GM23338 (cell line): ENCODE results near the gene ADAM8. TPM values are rescaled to one million over a fixed set of nuclear protein-coding genes. Genes with fewer than 3 reads are reported as not detected.

Experiments used
- ATAC-seq: fragments of 200-7000 bp; cut with Tn5 transposase; 3 replicates; pipeline ENCODE4 v1.9.1; 2020
- DNase-seq: peaks from one replicate; pipeline ENCODE4 v3.0.0-alpha.2; 2015; ENCODE audit warnings: low spot score
- H2AFZ ChIP-seq: fragments of 200-600 bp; sonication (generic); 2 replicates; pipeline ENCODE4 v1.8.0; 2016; ENCODE audit warnings: antibody characterized with exemption, mild to moderate bottlenecking, moderate library complexity
- H3F3A ChIP-seq: fragments of 200-600 bp; sonication (generic); replicated peaks from 2 replicates; pipeline ENCODE4 v1.8.0; 2017; ENCODE audit warnings: antibody characterized with exemption, mixed run types, low read depth
- H3K27ac ChIP-seq: fragments of 200-600 bp; sonication (generic); 2 replicates; pipeline ENCODE4 v1.6.1; 2016; ENCODE audit warnings: low read depth
- H3K27me3 ChIP-seq: fragments of 200-600 bp; sonication (generic); 2 replicates; pipeline ENCODE4 v1.8.0; 2016; ENCODE audit warnings: mild to moderate bottlenecking, mixed run types, moderate library complexity; ENCODE audit not compliant: insufficient read depth
- H3K36me3 ChIP-seq: fragments of 200-600 bp; sonication (generic); 2 replicates; pipeline ENCODE4 v1.8.0; 2016; ENCODE audit warnings: mild to moderate bottlenecking; ENCODE audit not compliant: insufficient read depth
- H3K4me1 ChIP-seq: fragments of 200-600 bp; sonication (generic); 2 replicates; pipeline ENCODE4 v1.8.0; 2016; ENCODE audit warnings: mild to moderate bottlenecking, moderate library complexity; ENCODE audit not compliant: insufficient read depth
- H3K4me2 ChIP-seq: fragments of 200-600 bp; sonication (generic); 2 replicates; pipeline ENCODE4 v1.7.1; 2017; ENCODE audit warnings: mixed run types
- H3K4me3 ChIP-seq: fragments of 200-600 bp; sonication (generic); 2 replicates; pipeline ENCODE4 v1.6.1; 2016; ENCODE audit warnings: mixed run types
- H3K79me2 ChIP-seq: fragments of 200-600 bp; sonication (generic); replicated peaks from 2 replicates; pipeline ENCODE4 v1.8.0; 2017; ENCODE audit warnings: mild to moderate bottlenecking; ENCODE audit not compliant: insufficient read depth
- H3K9me2 ChIP-seq: fragments of 200-600 bp; sonication (generic); 2 replicates; pipeline ENCODE4 v1.8.0; 2017; ENCODE audit not compliant: insufficient read depth
- H4K20me1 ChIP-seq: fragments of 200-600 bp; sonication (generic); replicated peaks from 2 replicates; pipeline ENCODE4 v1.8.0; 2017; ENCODE audit warnings: mild to moderate bottlenecking; ENCODE audit not compliant: insufficient read depth
- H3K27ac Mint-ChIP-seq: 2 replicates; pipeline ENCODE4 v1.8.0; 2020; ENCODE audit warnings: inconsistent platforms, mild to moderate bottlenecking, moderate library complexity, mixed read lengths
- H3K27me3 Mint-ChIP-seq: 3 replicates; pipeline ENCODE4 v1.8.0; 2022; ENCODE audit warnings: low read depth, mild to moderate bottlenecking, moderate library complexity, mixed read lengths, inconsistent platforms; ENCODE audit not compliant: insufficient read depth, poor library complexity
- H3K36me3 Mint-ChIP-seq: 3 replicates; pipeline ENCODE4 v1.8.0; 2021; ENCODE audit warnings: low read depth, mild to moderate bottlenecking, inconsistent platforms, moderate library complexity, mixed read lengths
- H3K4me1 Mint-ChIP-seq: 3 replicates; pipeline ENCODE4 v1.8.0; 2020; ENCODE audit warnings: mild to moderate bottlenecking, inconsistent platforms, mixed read lengths
- H3K4me3 Mint-ChIP-seq: 3 replicates; pipeline ENCODE4 v1.8.0; 2021; ENCODE audit warnings: moderate library complexity, mild to moderate bottlenecking, inconsistent platforms, mixed read lengths
- H3K9me3 Mint-ChIP-seq: 3 replicates; pipeline ENCODE4 v1.8.0; 2020; ENCODE audit warnings: moderate library complexity, mild to moderate bottlenecking, inconsistent platforms, mixed read lengths
- CTCF ChIP-seq, 2 experiments: fragments of 200-600 bp in 1 of 2; sonication (generic) in 1 of 2; conservative IDR thresholded peaks; 2 replicates each; pipeline versions ENCODE4 v1.5.1 to v1.6.1; 2016 to 2017; ENCODE audit warnings: antibody characterized with exemption in 2 of 2, low read depth in 2 of 2, mild to moderate bottlenecking in 2 of 2, moderate library complexity in 1 of 2
- EZH2 ChIP-seq: fragments of 200-600 bp; sonication (generic); IDR thresholded peaks from one replicate; pipeline ENCODE4 v1.8.0; 2017; ENCODE audit warnings: antibody characterized with exemption, mild to moderate bottlenecking, low read depth; ENCODE audit not compliant: unreplicated experiment
- NANOG ChIP-seq: IDR thresholded peaks from 2 replicates; pipeline ENCODE4 v1.6.1; 2016; ENCODE audit warnings: antibody characterized with exemption, borderline replicate concordance
- REST ChIP-seq: IDR thresholded peaks from one replicate; pipeline ENCODE4 v1.6.1; 2018; ENCODE audit warnings: antibody characterized with exemption; ENCODE audit not compliant: unreplicated experiment
- STAT1 ChIP-seq: IDR thresholded peaks from one replicate; pipeline ENCODE4 v1.6.1; 2016; ENCODE audit warnings: antibody characterized with exemption; ENCODE audit not compliant: unreplicated experiment
- ZNF114 ChIP-seq: fragments of 250-450 bp; sonication (Bioruptor Pico); IDR thresholded peaks from 2 replicates; pipeline ENCODE4 v1.5.0; 2020; ENCODE audit warnings: mild to moderate bottlenecking, moderate library complexity
- ZNF462 ChIP-seq: fragments of 250-450 bp; sonication (Bioruptor Pico); IDR thresholded peaks from 2 replicates; pipeline ENCODE4 v1.5.0; 2020; ENCODE audit warnings: mild to moderate bottlenecking, moderate library complexity
- polyA plus RNA-seq: library from polyadenylated mRNA; unstranded; fragments of >200 nt; fragmentation: Nextera tagmentation; extraction: Ambion mirVana; gene quantifications from 2 replicates; pipeline ENCODE4 v1.2.1, GENCODE V29; 2016
- total RNA-seq: library from RNA; depleted of rRNA; stranded (reverse); fragments of >200 nt; shearing (Covaris generic); gene quantifications from 2 replicates; pipeline ENCODE4 v1.2.3, GENCODE V29; 2014

ADAM8 gene
- total and polyA plus RNA-seq, 2 experiments from 2014 or later: 1.9 to 5.5 TPM

DNA sequence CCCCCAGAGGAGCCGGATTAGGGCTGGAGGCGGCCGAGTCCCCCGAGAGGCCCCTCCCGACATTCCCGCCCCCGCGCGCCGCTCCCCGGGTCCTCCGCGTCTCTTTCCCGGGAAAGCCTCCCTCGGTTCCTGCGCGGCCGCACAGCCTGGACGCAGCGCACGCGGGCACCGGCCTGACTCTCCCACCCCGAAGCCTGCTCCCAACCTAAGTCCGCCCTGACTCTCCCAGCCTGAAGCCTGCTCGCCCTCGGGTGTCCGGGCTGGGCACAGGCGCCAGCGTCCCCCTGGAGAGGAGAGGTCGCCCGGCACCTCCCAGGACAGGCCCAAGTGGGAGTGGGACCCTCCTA lies 39.5 kb downstream of the ADAM8 start:
- H2AFZ ChIP-seq: peak overlapping the region; percentile 69; the same call in 1 of the 2 replicates
- H3K4me2 ChIP-seq: peak overlapping the region; percentile 85
- no peak overlapping the region for H3K27ac ChIP-seq
- peaks cover 4% of the 10 kb centered on the region; the same call in 1 of the 2 replicates for H3K79me2 ChIP-seq
- H3K4me1 ChIP-seq: peaks cover 17% of the 10 kb centered on the region
- ATAC-seq (peak; percentile 36), DNase-seq (peak; percentile 64)
- peaks cover 7% of the 10 kb centered on the region; the same call in 1 of the 2 replicates for H3F3A ChIP-seq
- peaks cover 57% of the 10 kb centered on the region for H3K27me3 Mint-ChIP-seq
- peak overlapping the region; percentile 70 for H3K4me3 Mint-ChIP-seq
- no peaks in the 10 kb centered on the region for H3K36me3 ChIP-seq
- no peak for TF ChIP-seq ZNF114
- no peak for TF ChIP-seq REST
- no peak for TF ChIP-seq CTCF (conservative IDR thresholded peaks at IDR 0.05; ENCODE audit: low read depth in 2 of 2)
- TF ChIP-seq STAT1: no peak
- TF ChIP-seq NANOG: no peak
- no peak for TF ChIP-seq ZNF462 (CRISPR knock-in tag)
- TF ChIP-seq EZH2: no peak
- no peaks in the 10 kb centered on the region; the same call in 2 of the 3 replicates for H3K9me3 Mint-ChIP-seq
- peak overlapping the region; percentile 66 for H3K4me3 ChIP-seq
- H3K36me3 Mint-ChIP-seq: peaks cover 5% of the 10 kb centered on the region; the same call in 2 of the 3 replicates
- no peak overlapping the region for H3K27ac Mint-ChIP-seq
- peaks cover 54% of the 10 kb centered on the region for H3K27me3 ChIP-seq
- H4K20me1 ChIP-seq: no peaks in the 10 kb centered on the region; the same call in 1 of the 2 replicates
- H3K9me2 ChIP-seq: 0 out of 2 replicates have a peak, but pooled peaks cover 3% of the 10 kb centered on the region
- peaks cover 15% of the 10 kb centered on the region for H3K4me1 Mint-ChIP-seq
